Measurements from ENCODE around the gene NFATC1. TPM values are rescaled to one million over a fixed set of nuclear protein-coding genes. Genes with fewer than 3 reads are reported as not detected.

Gene NFATC1
- total and polyA plus RNA-seq, 2 donors (not counting 1 experiment from before 2014, with no cell fraction given) = 0.92 to 4.3 TPM

- Histone ChIP-seq H3K4me3 (replicated peaks in 1 of 4; ENCODE audit: control extremely low read depth in 1 of 4, insufficient read depth in 1 of 4, low read depth in 3 of 4, low read length in 4 of 4) (no peak overlapping the region), H3K9ac (ENCODE audit: insufficient read depth, low read length) (no peak overlapping the region), H3K27me3 (ENCODE audit: control insufficient read depth, insufficient read depth, low read length) (no peaks in the 10 kb centered on the region), H3K36me3 (ENCODE audit: control insufficient read depth, insufficient read depth, low read length) (no peaks in the 10 kb centered on the region), H2AFZ (ENCODE audit: low read length) (no peak overlapping the region), H3K27ac (ENCODE audit: insufficient read depth, low read length) (no peak overlapping the region), H3K79me2 (ENCODE audit: control insufficient read depth, insufficient read depth, low read length) (no peaks in the 10 kb centered on the region), H4K20me1 (ENCODE audit: control insufficient read depth, extremely low read depth, insufficient read depth, low read length) (no peaks in the 10 kb centered on the region), H3K4me2 (ENCODE audit: extremely low read depth, insufficient read depth, low read length) (no peak overlapping the region), H3K9me3 (ENCODE audit: control insufficient read depth, insufficient read depth, low read depth, low read length) (no peaks in the 10 kb centered on the region), H3K4me1 (ENCODE audit: control insufficient read depth, extremely low read depth, insufficient read depth, low read length) (no peaks in the 10 kb centered on the region)
- TF ChIP-seq EZH2 (IDR thresholded peaks at IDR 0.05; ENCODE audit: low read length, missing control alignments) = no peak
- TF ChIP-seq, protein P1, sequence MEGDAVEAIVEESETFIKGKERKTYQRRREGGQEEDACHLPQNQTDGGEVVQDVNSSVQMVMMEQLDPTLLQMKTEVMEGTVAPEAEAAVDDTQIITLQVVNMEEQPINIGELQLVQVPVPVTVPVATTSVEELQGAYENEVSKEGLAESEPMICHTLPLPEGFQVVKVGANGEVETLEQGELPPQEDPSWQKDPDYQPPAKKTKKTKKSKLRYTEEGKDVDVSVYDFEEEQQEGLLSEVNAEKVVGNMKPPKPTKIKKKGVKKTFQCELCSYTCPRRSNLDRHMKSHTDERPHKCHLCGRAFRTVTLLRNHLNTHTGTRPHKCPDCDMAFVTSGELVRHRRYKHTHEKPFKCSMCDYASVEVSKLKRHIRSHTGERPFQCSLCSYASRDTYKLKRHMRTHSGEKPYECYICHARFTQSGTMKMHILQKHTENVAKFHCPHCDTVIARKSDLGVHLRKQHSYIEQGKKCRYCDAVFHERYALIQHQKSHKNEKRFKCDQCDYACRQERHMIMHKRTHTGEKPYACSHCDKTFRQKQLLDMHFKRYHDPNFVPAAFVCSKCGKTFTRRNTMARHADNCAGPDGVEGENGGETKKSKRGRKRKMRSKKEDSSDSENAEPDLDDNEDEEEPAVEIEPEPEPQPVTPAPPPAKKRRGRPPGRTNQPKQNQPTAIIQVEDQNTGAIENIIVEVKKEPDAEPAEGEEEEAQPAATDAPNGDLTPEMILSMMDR (conservative IDR thresholded peaks at IDR 0.05 in 1 of 2, IDR thresholded peaks at IDR 0.05 in 1 of 2; ENCODE audit: low read depth in 1 of 2, low read length in 2 of 2) = no peak
- DNase-seq (ENCODE audit: low read depth in 2 of 2) = no peak
Measured at GRCh38 chr18:79469309-79469708, 73.6 kb downstream of the NFATC1 start.

DNA sequence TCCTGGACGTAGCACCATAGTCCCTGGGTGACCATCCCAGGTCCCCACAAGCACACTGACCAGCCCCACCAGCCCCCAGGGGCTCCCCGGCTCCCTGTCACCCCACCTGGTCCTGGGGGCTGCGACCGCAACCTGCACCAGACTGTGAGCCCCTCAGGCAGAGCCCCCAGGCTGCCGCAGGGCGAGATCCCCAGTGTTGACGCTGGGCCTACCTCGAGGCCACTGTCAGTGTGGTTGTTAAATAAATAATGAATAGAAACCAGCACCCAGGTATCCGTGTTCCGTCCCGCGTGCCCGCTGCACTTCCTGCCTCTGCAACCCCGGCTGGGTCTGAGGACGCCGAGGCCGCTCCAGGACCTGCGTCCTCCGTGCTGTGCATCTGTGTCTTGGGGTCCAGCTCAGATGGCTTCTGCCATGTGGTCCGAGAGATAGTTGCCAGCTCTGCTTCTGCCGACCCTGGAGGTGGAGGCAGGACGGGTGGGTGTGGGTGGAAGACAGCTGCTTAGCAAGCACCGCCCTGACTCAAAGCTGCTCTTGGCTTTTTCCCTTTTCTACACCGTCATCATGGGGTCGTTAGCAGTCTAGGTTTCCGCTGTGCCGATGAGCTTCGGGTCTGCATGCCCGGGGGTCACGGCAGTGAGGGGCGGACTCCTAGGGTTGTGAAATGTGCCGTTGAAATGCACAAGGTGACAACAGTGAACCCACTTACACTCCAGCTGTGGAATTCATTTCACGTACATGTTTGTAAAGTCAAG is 74.2 kb downstream of the NFATC1 start:
- Histone ChIP-seq H3K4me3 (replicated peaks in 1 of 4; ENCODE audit: control extremely low read depth in 1 of 4, insufficient read depth in 1 of 4, low read depth in 3 of 4, low read length in 4 of 4) (no peak overlapping the region), H4K20me1 (ENCODE audit: control insufficient read depth, extremely low read depth, insufficient read depth, low read length) (no peaks in the 10 kb centered on the region), H3K79me2 (ENCODE audit: control insufficient read depth, insufficient read depth, low read length) (no peaks in the 10 kb centered on the region), H3K4me2 (ENCODE audit: extremely low read depth, insufficient read depth, low read length) (no peak overlapping the region), H3K9ac (ENCODE audit: insufficient read depth, low read length) (no peak overlapping the region), H3K27me3 (ENCODE audit: control insufficient read depth, insufficient read depth, low read length) (no peaks in the 10 kb centered on the region), H3K27ac (ENCODE audit: insufficient read depth, low read length) (no peak overlapping the region), H2AFZ (ENCODE audit: low read length) (no peak overlapping the region), H3K4me1 (ENCODE audit: control insufficient read depth, extremely low read depth, insufficient read depth, low read length) (no peaks in the 10 kb centered on the region), H3K9me3 (ENCODE audit: control insufficient read depth, insufficient read depth, low read depth, low read length) (no peaks in the 10 kb centered on the region), H3K36me3 (ENCODE audit: control insufficient read depth, insufficient read depth, low read length) (no peaks in the 10 kb centered on the region)
- DNase-seq (ENCODE audit: low read depth in 2 of 2) = no peak
- TF ChIP-seq EZH2 (IDR thresholded peaks at IDR 0.05; ENCODE audit: low read length, missing control alignments) = no peak
- TF ChIP-seq, protein P1 (conservative IDR thresholded peaks at IDR 0.05 in 1 of 2, IDR thresholded peaks at IDR 0.05 in 1 of 2; ENCODE audit: low read depth in 1 of 2, low read length in 2 of 2) = no peak

DNA sequence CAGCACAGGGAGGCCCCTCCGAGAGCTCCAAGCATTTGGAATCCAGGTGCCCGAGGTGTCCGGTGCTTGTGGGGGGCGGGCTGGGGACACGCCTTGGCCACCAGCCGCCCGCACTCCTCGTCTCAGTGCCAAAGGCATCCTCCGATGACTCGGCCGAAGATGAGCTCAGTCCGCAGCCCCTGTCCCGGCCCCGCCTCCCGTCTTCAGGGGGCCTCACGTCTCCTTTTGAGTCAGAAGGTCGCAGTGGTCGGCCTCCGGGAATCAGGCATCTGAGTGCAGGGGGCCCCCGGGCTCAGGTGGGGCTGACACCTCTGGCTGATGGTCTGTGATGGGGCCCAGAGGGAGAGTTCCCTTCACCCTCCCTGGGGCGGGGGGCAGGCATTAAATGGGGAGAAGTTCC is 74.8 kb downstream of the NFATC1 start:
- Histone ChIP-seq H3K36me3 (ENCODE audit: control insufficient read depth, insufficient read depth, low read length) (no peaks in the 10 kb centered on the region), H3K27ac (ENCODE audit: insufficient read depth, low read length) (no peak overlapping the region), H3K9me3 (ENCODE audit: control insufficient read depth, insufficient read depth, low read depth, low read length) (peaks cover 2% of the 10 kb centered on the region), H3K4me1 (ENCODE audit: control insufficient read depth, extremely low read depth, insufficient read depth, low read length) (no peaks in the 10 kb centered on the region), H3K4me3 (replicated peaks in 1 of 4; ENCODE audit: control extremely low read depth in 1 of 4, insufficient read depth in 1 of 4, low read depth in 3 of 4, low read length in 4 of 4) (no peak overlapping the region), H3K9ac (ENCODE audit: insufficient read depth, low read length) (no peak overlapping the region), H3K27me3 (ENCODE audit: control insufficient read depth, insufficient read depth, low read length) (no peaks in the 10 kb centered on the region), H3K79me2 (ENCODE audit: control insufficient read depth, insufficient read depth, low read length) (no peaks in the 10 kb centered on the region), H3K4me2 (ENCODE audit: extremely low read depth, insufficient read depth, low read length) (no peak overlapping the region), H2AFZ (ENCODE audit: low read length) (no peak overlapping the region), H4K20me1 (ENCODE audit: control insufficient read depth, extremely low read depth, insufficient read depth, low read length) (no peaks in the 10 kb centered on the region)
- DNase-seq (ENCODE audit: low read depth in 2 of 2) = no peak
- TF ChIP-seq EZH2 (IDR thresholded peaks at IDR 0.05; ENCODE audit: low read length, missing control alignments) = no peak
- TF ChIP-seq, protein P1 (conservative IDR thresholded peaks at IDR 0.05 in 1 of 2, IDR thresholded peaks at IDR 0.05 in 1 of 2; ENCODE audit: low read depth in 1 of 2, low read length in 2 of 2) = no peak
